Ovary (tissue), 9 donors: ENCODE results near the gene NOP9. TPM values are rescaled to one million over a fixed set of nuclear protein-coding genes. Genes with fewer than 3 reads are reported as not detected.

Experiments used
- DNase-seq, 5 donors: peaks; one replicate each; pipeline ENCODE4 v3.0.0-alpha.2; 2019 to 2020
- H3K27ac ChIP-seq, 2 donors: fragments of 200-600 bp; one replicate each; pipeline versions ENCODE4 v1.5.1 to v1.8.0; 2019 to 2022
- H3K27me3 ChIP-seq: fragments of 200-600 bp; one replicate; pipeline ENCODE4 v1.8.0; 2022
- H3K36me3 ChIP-seq: fragments of 200-600 bp; sonication (generic); one replicate; pipeline ENCODE4 v1.5.1; 2019
- H3K4me1 ChIP-seq: one replicate; pipeline ENCODE4 v1.8.1; 2013; ENCODE audit warnings: mild to moderate bottlenecking, moderate library complexity; ENCODE audit not compliant: insufficient read depth
- H3K4me3 ChIP-seq: fragments of 200-600 bp; sonication (generic); one replicate; pipeline ENCODE4 v1.5.1; 2017
- H3K9me3 ChIP-seq, 2 donors: fragments of 200-600 bp in 1 of 2; sonication (generic) in 1 of 2; one replicate each; pipeline versions ENCODE4 v1.5.1 to v1.8.1; 2013 to 2019; ENCODE audit warnings: mild to moderate bottlenecking in 1 of 2, moderate library complexity in 1 of 2
- EP300 ChIP-seq: sonication (generic); formaldehyde crosslinking; IDR thresholded peaks from one replicate; pipeline ENCODE4 v1.6.1; 2017; ENCODE audit warnings: antibody characterized with exemption
- POLR2A ChIP-seq: fragments of 450-650 bp; IDR thresholded peaks from one replicate; pipeline ENCODE4 v1.6.1; 2017; ENCODE audit warnings: antibody characterized with exemption, mild to moderate bottlenecking, moderate library complexity
- WGBS, 3 donors: extraction: QIAGEN DNeasy Blood & Tissue Kit in 1 of 3; methylation state at CpG; one replicate each; pipeline versions ENCODE4 v1.1.5 to v1.1.7; 2013 to 2017; 5-methylcytosine and 5-hydroxymethylcytosine counted together
- intact Hi-C, 4 donors: fragments of 100-400 bp; cut with DNase I; formaldehyde crosslinking; loops; one replicate each; pipeline versions ENCODE4 v1.11.0 to v1.15.1; 2022 to 2023
- polyA plus RNA-seq, 2 donors: library from polyadenylated mRNA; stranded (reverse); fragments of 200-250 nt in 1 of 2; fragments of 350-450 nt in 1 of 2; fragmentation: Illumina TruSeq in 1 of 2; extraction: RNeasy Lipid Tissue Mini Kit (QIAGEN cat#74804) in 1 of 2; gene quantifications; one replicate each; pipeline ENCODE4 v1.2.3, GENCODE V29; 2013 to 2014
- total RNA-seq, 7 donors: library from RNA; depleted of rRNA in 2 of 7; stranded (reverse); fragments of >200 nt in 2 of 7; fragmentation: NEBNext Ultra II Directional in 3 of 7; extraction: Animal tissue kit (Norgen Biotek cat#: 25700) in 3 of 7; gene quantifications; one replicate each; pipeline versions ENCODE4 v1.1.0 to v1.2.4, GENCODE V29; 2016 to 2023
- TF ChIP-seq, protein P1 (sequence below), 3 donors: fragments of 450-650 bp in 2 of 3; fragments of 200-600 bp in 1 of 3; IDR thresholded peaks; one replicate each; pipeline versions ENCODE4 v1.5.1 to v1.8.0; 2016 to 2022; ENCODE audit warnings: antibody characterized with exemption in 3 of 3, mild to moderate bottlenecking in 1 of 3
- donor health status: DM: no; HTN: no; CAD: no; lungs with moderate emphysema.
- donor health status: DM: no; HTN: no; CAD: no.
- donor health status: Bipolar disorder and iron deficiency.
- donor health status: DM: yes; HTN: yes; CAD: no.
- donor health status: DM: no; HTN: no; CAD: no.
- donor health status: DM: yes; HTN: yes; CAD: no.

Gene NOP9
- total and polyA plus RNA-seq, 9 donors = 9.2 to 28.6 (median 22.1) TPM

DNA sequence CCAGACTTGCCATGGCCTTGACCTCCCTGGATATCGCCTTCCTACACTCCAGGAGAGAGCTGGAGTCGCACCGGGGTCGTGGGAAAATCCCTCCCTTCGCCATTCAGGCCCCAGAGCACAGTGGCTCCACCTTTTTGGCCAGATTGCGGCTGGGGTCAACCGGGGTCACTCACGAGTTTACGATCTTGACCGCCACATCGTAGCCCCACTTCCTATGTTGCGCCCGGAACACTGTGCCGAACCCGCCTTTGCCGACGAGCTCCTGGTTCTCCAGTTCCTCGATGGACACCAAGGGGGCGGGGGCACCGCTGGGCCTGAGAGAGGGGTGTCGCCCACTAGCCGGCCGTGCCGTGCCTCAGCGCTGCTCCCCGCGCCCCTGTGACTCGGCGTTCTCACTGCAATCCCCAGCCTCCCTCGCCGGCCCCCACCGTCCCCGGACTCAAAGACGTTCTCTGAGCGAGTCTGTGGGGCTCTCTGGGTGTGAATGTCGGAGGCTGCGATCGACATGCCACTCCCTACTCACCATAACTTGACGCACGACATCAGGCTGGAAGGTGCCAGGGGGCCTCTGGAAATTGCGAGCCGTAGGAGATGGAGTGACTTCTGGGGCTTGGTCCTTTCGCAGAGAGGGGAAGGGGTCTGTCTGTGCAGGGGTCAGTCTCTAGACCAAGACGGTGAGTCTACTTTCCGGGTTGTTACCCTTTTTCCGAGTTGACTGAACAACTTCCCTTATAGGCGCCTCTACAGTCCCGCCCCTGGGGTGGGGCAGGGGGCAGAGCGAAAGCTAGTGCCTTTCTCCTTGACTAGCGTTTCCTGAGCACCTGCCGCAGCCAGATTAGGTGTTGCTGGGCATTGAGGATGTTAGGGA is 39.9 kb downstream of the NOP9 start, which contains the start of gene RIPK3:
RIPK3 (minus strand) TSS at position 708 of the 868 bp plus-strand sequence; CDS start at position 543, 165 bp downstream.
- H3K9me3 ChIP-seq = no peaks in the 10 kb centered on the region
- H3K36me3 ChIP-seq = no peaks in the 10 kb centered on the region
- WGBS, 3 donors = 28 to 37% (median 31%) methylated on average over 42 to 51 of the region's 51 CpGs
- DNase-seq = no peak
- intact Hi-C loops = loop anchor here in 1 of 4 donors (5.0 kb wide), 1 partner anchor 338 kb away; no protein-coding TSS in a partner anchor
- peak within 1 kb of the TSS; percentile 28 for H3K4me3 ChIP-seq
- TF ChIP-seq POLR2A (no peak), EP300 (no peak)
- TF ChIP-seq, protein P1, sequence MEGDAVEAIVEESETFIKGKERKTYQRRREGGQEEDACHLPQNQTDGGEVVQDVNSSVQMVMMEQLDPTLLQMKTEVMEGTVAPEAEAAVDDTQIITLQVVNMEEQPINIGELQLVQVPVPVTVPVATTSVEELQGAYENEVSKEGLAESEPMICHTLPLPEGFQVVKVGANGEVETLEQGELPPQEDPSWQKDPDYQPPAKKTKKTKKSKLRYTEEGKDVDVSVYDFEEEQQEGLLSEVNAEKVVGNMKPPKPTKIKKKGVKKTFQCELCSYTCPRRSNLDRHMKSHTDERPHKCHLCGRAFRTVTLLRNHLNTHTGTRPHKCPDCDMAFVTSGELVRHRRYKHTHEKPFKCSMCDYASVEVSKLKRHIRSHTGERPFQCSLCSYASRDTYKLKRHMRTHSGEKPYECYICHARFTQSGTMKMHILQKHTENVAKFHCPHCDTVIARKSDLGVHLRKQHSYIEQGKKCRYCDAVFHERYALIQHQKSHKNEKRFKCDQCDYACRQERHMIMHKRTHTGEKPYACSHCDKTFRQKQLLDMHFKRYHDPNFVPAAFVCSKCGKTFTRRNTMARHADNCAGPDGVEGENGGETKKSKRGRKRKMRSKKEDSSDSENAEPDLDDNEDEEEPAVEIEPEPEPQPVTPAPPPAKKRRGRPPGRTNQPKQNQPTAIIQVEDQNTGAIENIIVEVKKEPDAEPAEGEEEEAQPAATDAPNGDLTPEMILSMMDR (IDR thresholded peaks at IDR 0.05) = no peak
- H3K27me3 ChIP-seq = no peaks in the 10 kb centered on the region
- H3K4me1 ChIP-seq = no peaks in the 10 kb centered on the region
- H3K27ac ChIP-seq = no peak within 1 kb of the TSS

DNA sequence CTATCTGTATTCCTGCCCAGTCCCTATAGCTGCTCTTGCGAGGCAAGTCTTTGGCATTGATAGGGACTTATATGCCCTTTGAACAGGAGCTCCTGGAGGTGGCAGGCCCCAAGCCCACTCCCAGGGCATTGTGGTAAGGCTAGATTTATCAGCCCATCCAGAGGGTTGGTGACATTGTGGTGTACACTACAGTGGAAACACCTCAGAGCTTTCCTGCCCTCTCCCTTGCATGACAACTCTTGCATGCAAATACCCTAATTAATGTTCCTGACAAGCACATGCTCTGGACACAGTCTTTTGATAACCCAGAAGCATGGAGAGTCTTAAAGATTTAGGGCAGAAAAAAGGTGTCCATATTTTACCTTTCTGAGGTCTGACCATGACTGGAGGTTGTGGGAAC is 41.0 kb downstream of the NOP9 start:
- intact Hi-C loops = no loop called here
- H3K27me3 ChIP-seq = no peaks in the 10 kb centered on the region
- 64 to 91% (median 64%) methylated on average over 1 of the region's 1 CpG for WGBS, 3 donors

DNA sequence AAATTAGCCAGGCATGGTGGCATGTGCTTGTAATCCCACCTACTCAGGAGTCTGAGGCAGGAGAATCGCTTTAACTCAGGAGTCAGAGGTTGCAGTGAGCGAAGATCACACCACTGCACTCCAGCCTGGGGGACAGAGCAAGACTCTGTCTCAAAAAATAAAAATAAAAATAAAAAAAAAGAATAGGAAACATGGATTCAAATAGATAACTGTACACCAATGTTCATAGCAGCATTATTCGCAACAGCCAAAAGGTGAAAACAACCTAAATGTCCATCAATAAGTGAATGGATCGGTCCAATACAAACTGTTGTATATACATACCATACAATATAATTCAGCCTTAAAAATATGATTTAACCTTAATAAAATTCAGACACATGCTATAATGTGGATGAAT is 43.2 kb downstream of the NOP9 start:
- intact Hi-C loops = no loop called here
- Histone ChIP-seq H3K27ac (no peak overlapping the region), H3K36me3 (no peaks in the 10 kb centered on the region), H3K4me3 (no peak overlapping the region), H3K9me3 (no peaks in the 10 kb centered on the region), H3K27me3 (no peaks in the 10 kb centered on the region), H3K4me1 (no peaks in the 10 kb centered on the region)
- no peak for DNase-seq
- TF ChIP-seq EP300 = no peak
- TF ChIP-seq, protein P1 (IDR thresholded peaks at IDR 0.05) = no peak
- TF ChIP-seq POLR2A = no peak
- WGBS, 3 donors = 86 to 92% (median 91%) methylated on average over 4 of the region's 4 CpGs

More for the DNA sequence above, 41.0 kb downstream of the NOP9 start:
- H3K4me1 ChIP-seq = no peaks in the 10 kb centered on the region
- TF ChIP-seq, protein P1 (IDR thresholded peaks at IDR 0.05) = no peak
- TF ChIP-seq POLR2A (no peak), EP300 (no peak)
- no peak overlapping the region for H3K4me3 ChIP-seq
- H3K27ac ChIP-seq = no peak overlapping the region
- no peaks in the 10 kb centered on the region for H3K36me3 ChIP-seq
- no peaks in the 10 kb centered on the region for H3K9me3 ChIP-seq
- DNase-seq = no peak

DNA sequence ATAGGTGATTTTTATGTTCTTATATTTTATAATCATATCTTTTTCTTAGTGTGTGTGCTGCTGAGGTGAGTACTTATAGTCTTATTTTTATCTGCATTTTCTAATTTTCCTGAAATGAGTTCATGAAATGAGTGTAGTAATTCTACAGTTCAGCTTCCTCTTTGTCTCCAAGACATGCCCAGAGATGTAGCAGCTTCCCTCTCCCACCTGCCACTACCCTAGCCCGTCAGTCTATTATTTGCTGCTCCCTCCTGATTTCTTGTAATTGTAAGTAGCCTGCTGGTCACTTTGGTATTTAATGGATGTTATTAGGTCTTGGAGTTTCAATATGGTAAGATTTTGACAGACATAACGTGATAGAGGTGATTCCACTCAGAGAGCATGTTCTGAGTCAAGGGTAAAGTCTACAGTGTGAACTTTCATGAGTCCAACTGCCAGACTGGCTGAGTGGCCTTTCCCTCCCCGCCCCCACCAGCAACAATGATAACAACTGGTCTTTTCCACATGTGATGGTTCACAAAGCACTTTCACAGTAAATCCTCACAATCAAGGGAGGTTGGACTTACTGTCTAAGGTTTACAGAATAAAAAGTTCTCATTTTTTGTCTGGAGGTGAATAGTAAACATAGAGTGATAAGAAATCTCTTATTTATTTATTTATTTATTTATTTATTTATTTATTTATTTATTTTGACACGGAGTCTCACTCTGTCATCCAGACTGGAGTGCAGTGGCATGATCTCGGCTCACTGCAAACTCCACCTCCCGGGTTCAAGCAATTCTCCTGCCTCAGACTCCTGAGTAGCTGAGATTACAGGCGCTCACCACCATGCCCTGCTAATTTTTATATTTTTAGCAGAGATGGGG is 44.4 kb downstream of the NOP9 start:
- intact Hi-C loops = no loop called here
- H3K9me3 ChIP-seq = no peaks in the 10 kb centered on the region
- WGBS, 3 donors = 61 to 70% (median 62%) methylated on average over 7 of the region's 7 CpGs
- TF ChIP-seq POLR2A (no peak), EP300 (no peak)
- TF ChIP-seq, protein P1 (IDR thresholded peaks at IDR 0.05) = no peak
- no peaks in the 10 kb centered on the region for H3K36me3 ChIP-seq
- H3K4me3 ChIP-seq = no peak overlapping the region
- no peak overlapping the region for H3K27ac ChIP-seq
- no peaks in the 10 kb centered on the region for H3K4me1 ChIP-seq
- DNase-seq = no peak
- no peaks in the 10 kb centered on the region for H3K27me3 ChIP-seq
